GM18519 (cell line): Measurements from ENCODE around the gene TBC1D26.
"Not testable (repeated sequence)": the region's sequence is repeated elsewhere in the genome, so short reads cannot be mapped to it uniquely, and the experiment has no call there.

Source experiments
- ATAC-seq: cut with Tn5 transposase; IDR thresholded peaks from one replicate; pipeline ENCODE4 v1.9.1; 2021; ENCODE audit warnings: mild to moderate bottlenecking, moderate library complexity; ENCODE audit not compliant: unreplicated experiment, low FRiP score

TBC1D26 gene

GRCh38 chr17:15742051-15742795 lies 10.1 kb downstream of the TBC1D26 start:
- ATAC-seq = no peak

- no peak for ATAC-seq
Measured at GRCh38 chr17:15742921-15743320, 10.8 kb downstream of the TBC1D26 start.

GRCh38 chr17:15744074-15744676 lies 12.1 kb downstream of the TBC1D26 start:
- no peak for ATAC-seq

GRCh38 chr17:15744885-15745284 lies 12.8 kb downstream of the TBC1D26 start:
- ATAC-seq = no peak

GRCh38 chr17:15749403-15749802 lies 17.3 kb downstream of the TBC1D26 start:
- not testable (repeated sequence) for ATAC-seq

- not testable (repeated sequence) for ATAC-seq
Measured at GRCh38 chr17:15768865-15769533, 36.9 kb downstream of the TBC1D26 start.

- ATAC-seq = not testable (repeated sequence)
Measured at GRCh38 chr17:15770679-15771078, 38.6 kb downstream of the TBC1D26 start.

- ATAC-seq = no peak
Measured at GRCh38 chr17:15776871-15777270, 44.8 kb downstream of the TBC1D26 start.

GRCh38 chr17:15777297-15777696 lies 45.2 kb downstream of the TBC1D26 start:
- no peak for ATAC-seq

GRCh38 chr17:15777717-15778116 lies 45.6 kb downstream of the TBC1D26 start:
- no peak for ATAC-seq

- no peak for ATAC-seq
Measured at GRCh38 chr17:15779119-15779518, 47.0 kb downstream of the TBC1D26 start.

GRCh38 chr17:15780188-15780587 lies 48.1 kb downstream of the TBC1D26 start:
- no peak for ATAC-seq

GRCh38 chr17:15782866-15783265 lies 50.8 kb downstream of the TBC1D26 start:
- no peak for ATAC-seq

GRCh38 chr17:15783461-15783860 lies 51.4 kb downstream of the TBC1D26 start:
- no peak for ATAC-seq

GRCh38 chr17:15784351-15784750 lies 52.3 kb downstream of the TBC1D26 start:
- not testable (repeated sequence) for ATAC-seq

- not testable (repeated sequence) for ATAC-seq
Measured at GRCh38 chr17:15787363-15788075, 55.4 kb downstream of the TBC1D26 start.

GRCh38 chr17:15788365-15788764 lies 56.3 kb downstream of the TBC1D26 start:
- ATAC-seq = not testable (repeated sequence)
